ENCODE measurements around the gene C2CD5. TPM values are rescaled to one million over a fixed set of nuclear protein-coding genes. Genes with fewer than 3 reads are reported as not detected.

C2CD5 gene
- total RNA-seq, 1 experiment from 2014 or later: 22.9 TPM

- no TSS peak for BruUV-seq (replicated peaks)
- ChIA-PET POLR2A (no interaction called here), CTCF (no interaction called here), RAD21 (ENCODE audit: low non-redundant PET in 1 of 2, low total read pairs in 2 of 2, uncharacterized antibody in 2 of 2, unreplicated experiment in 2 of 2) (no interaction called here)
- Histone ChIP-seq H3K9me2 (ENCODE audit: insufficient read depth) (no peaks in the 10 kb centered on the region), H3K36me3 (ENCODE audit: control insufficient read depth in 1 of 2, insufficient read depth in 2 of 2, low read length in 2 of 2) (no peaks in the 10 kb centered on the region), H3K4me2 (ENCODE audit: low read length) (no peak overlapping the region), H3K27ac (ENCODE audit: low read depth, low read length) (no peak overlapping the region), H3K4me3 (replicated peaks in 1 of 2; ENCODE audit: low read depth in 1 of 2, low read length in 2 of 2) (no peak overlapping the region), H4K20me1 (ENCODE audit: insufficient read depth) (no peaks in the 10 kb centered on the region), H2AFZ (ENCODE audit: low read depth, low read length, poor library complexity, severe bottlenecking) (no peak overlapping the region), H3K9me3 (ENCODE audit: control insufficient read depth in 1 of 2, insufficient read depth in 1 of 2, low read depth in 1 of 2, low read length in 2 of 2) (no peaks in the 10 kb centered on the region), H3K4me1 (ENCODE audit: control insufficient read depth in 1 of 2, insufficient read depth in 2 of 2, low read length in 2 of 2) (no peaks in the 10 kb centered on the region), H3K9ac (ENCODE audit: low read length) (no peak overlapping the region), H3K27me3 (ENCODE audit: insufficient read depth, low read length) (no peaks in the 10 kb centered on the region), H3K79me2 (ENCODE audit: insufficient read depth, low read length) (no peaks in the 10 kb centered on the region)
- DNase-seq (ENCODE audit: low read depth, low spot score) (no peak), ATAC-seq (no peak)
- TF ChIP-seq YY1 (IDR thresholded peaks at IDR 0.05; ENCODE audit: extremely low read depth, insufficient replicate concordance, low read depth, low read length) (no peak), EZH2phosphoT487 (IDR thresholded peaks at IDR 0.05; ENCODE audit: borderline replicate concordance) (no peak), ZNF274 (IDR thresholded peaks at IDR 0.05; ENCODE audit: low read depth, low read length) (no peak), MAX (IDR thresholded peaks at IDR 0.05) (no peak), RAD21 (IDR thresholded peaks at IDR 0.05; ENCODE audit: low read depth) (no peak), CEBPB (IDR thresholded peaks at IDR 0.05; ENCODE audit: low read depth) (no peak), CBX3 (IDR thresholded peaks at IDR 0.05; ENCODE audit: low read depth) (no peak), SP1 (IDR thresholded peaks at IDR 0.05; ENCODE audit: low read depth) (no peak)
- TF ChIP-seq, protein P1, sequence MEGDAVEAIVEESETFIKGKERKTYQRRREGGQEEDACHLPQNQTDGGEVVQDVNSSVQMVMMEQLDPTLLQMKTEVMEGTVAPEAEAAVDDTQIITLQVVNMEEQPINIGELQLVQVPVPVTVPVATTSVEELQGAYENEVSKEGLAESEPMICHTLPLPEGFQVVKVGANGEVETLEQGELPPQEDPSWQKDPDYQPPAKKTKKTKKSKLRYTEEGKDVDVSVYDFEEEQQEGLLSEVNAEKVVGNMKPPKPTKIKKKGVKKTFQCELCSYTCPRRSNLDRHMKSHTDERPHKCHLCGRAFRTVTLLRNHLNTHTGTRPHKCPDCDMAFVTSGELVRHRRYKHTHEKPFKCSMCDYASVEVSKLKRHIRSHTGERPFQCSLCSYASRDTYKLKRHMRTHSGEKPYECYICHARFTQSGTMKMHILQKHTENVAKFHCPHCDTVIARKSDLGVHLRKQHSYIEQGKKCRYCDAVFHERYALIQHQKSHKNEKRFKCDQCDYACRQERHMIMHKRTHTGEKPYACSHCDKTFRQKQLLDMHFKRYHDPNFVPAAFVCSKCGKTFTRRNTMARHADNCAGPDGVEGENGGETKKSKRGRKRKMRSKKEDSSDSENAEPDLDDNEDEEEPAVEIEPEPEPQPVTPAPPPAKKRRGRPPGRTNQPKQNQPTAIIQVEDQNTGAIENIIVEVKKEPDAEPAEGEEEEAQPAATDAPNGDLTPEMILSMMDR (IDR thresholded peaks at IDR 0.05 in 2 of 3, conservative IDR thresholded peaks at IDR 0.05 in 1 of 3; ENCODE audit: borderline replicate concordance in 1 of 3, insufficient read depth in 1 of 3, low read depth in 2 of 3, low read length in 2 of 3): no peak
- TF ChIP-seq, protein P2, sequence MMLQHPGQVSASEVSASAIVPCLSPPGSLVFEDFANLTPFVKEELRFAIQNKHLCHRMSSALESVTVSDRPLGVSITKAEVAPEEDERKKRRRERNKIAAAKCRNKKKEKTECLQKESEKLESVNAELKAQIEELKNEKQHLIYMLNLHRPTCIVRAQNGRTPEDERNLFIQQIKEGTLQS (IDR thresholded peaks at IDR 0.05): no peak
- intact Hi-C loops (cut with micrococcal nuclease): no loop called here
Observed at GRCh38 chr12:22408610-22409376, 135.5 kb downstream of the C2CD5 start.
